Right atrium auricular region (tissue), 2 donors: ENCODE results near the gene TMEM219. TPM values are rescaled to one million over a fixed set of nuclear protein-coding genes. Genes with fewer than 3 reads are reported as not detected.

ENCODE experiments used
- total RNA-seq, 2 donors: library from RNA; depleted of rRNA; stranded (reverse); fragments of >200 nt; gene quantifications; one replicate each; pipeline ENCODE4 v1.1.0, GENCODE V29; 2016

Gene TMEM219
- total RNA-seq, 2 donors from 2014 or later = 100 to 107 TPM

Other genes with a start within 250 kb of the TMEM219 start
- under 1 TPM; 0.52 to 0.90 TPM for gene C16orf54, start 216.1 kb upstream of the TMEM219 start, total RNA-seq
- not detected for gene ZG16, start 183.8 kb upstream of the TMEM219 start, total RNA-seq
- gene KIF22, start 171.3 kb upstream of the TMEM219 start, total RNA-seq = 10 to 100 TPM; 10.1 to 17.1 TPM
- gene MAZ, start 155.6 kb upstream of the TMEM219 start, total RNA-seq = 10 to 100 TPM; 33.0 to 86.6 TPM
- gene PRRT2, start 149.9 kb upstream of the TMEM219 start, total RNA-seq = under 1 TPM; 0.51 to 0.52 TPM
- gene PAGR1, start 145.9 kb upstream of the TMEM219 start, total RNA-seq = 10 to 100 TPM; 23.5 to 27.3 TPM
- 10 to 100 TPM; 44.4 to 77.9 TPM for gene MVP, start 141.6 kb upstream of the TMEM219 start, total RNA-seq
- gene CDIPT, start 98.9 kb upstream of the TMEM219 start, total RNA-seq = 100 to 1,000 TPM; 135 to 138 TPM
- gene SEZ6L2, start 62.5 kb upstream of the TMEM219 start, total RNA-seq = 1 to 10 TPM; 2.6 to 4.6 TPM
- gene ASPHD1, start 61.6 kb upstream of the TMEM219 start, total RNA-seq = 1 to 10 TPM; 1.5 to 3.2 TPM
- 1 to 10 TPM; 6.4 to 6.5 TPM for gene KCTD13, start 35.9 kb upstream of the TMEM219 start, total RNA-seq
- gene TAOK2, start 11.8 kb downstream of the TMEM219 start, total RNA-seq = 10 to 100 TPM; 29.1 to 36.7 TPM
- 10 to 100 TPM; 10.3 to 11.4 TPM for gene HIRIP3, start 33.5 kb downstream of the TMEM219 start, total RNA-seq
- 100 to 1,000 TPM in 1 of 2 donors, 10 to 100 TPM in 1; 33.4 to 117 TPM for gene INO80E, start 34.2 kb downstream of the TMEM219 start, total RNA-seq
- gene DOC2A, start 48.9 kb downstream of the TMEM219 start, total RNA-seq = not detected
- not detected for gene C16orf92, start 61.1 kb downstream of the TMEM219 start, total RNA-seq
- gene TLCD3B, start 69.2 kb downstream of the TMEM219 start, total RNA-seq = not detected
- 1,000 to 10,000 TPM; 2,869 to 3,626 TPM for gene ALDOA, start 103.7 kb downstream of the TMEM219 start, total RNA-seq
- gene PPP4C, start 113.9 kb downstream of the TMEM219 start, total RNA-seq = 10 to 100 TPM; 23.2 to 32.7 TPM
- under 1 TPM in 1 of 2 donors, not detected in 1; 0.43 TPM for gene TBX6, start 129.8 kb downstream of the TMEM219 start, total RNA-seq
- 100 to 1,000 TPM; 129 to 140 TPM for gene YPEL3, start 134.1 kb downstream of the TMEM219 start, total RNA-seq
- 1 to 10 TPM in 1 of 2 donors, not detected in 1; 1.7 TPM for gene GDPD3, start 151.5 kb downstream of the TMEM219 start, total RNA-seq
- 10 to 100 TPM; 27.9 to 76.6 TPM for gene MAPK3, start 161.1 kb downstream of the TMEM219 start, total RNA-seq
- 10 to 100 TPM in 1 of 2 donors, 1 to 10 TPM in 1; 5.4 to 18.6 TPM for gene CORO1A, start 221.5 kb downstream of the TMEM219 start, total RNA-seq
- 100 to 1,000 TPM; 143 to 187 TPM for gene BOLA2B, start 231.6 kb downstream of the TMEM219 start, total RNA-seq
- gene SLX1A, start 231.8 kb downstream of the TMEM219 start, total RNA-seq = 10 to 100 TPM; 25.1 to 36.3 TPM
- gene SULT1A3, start 237.2 kb downstream of the TMEM219 start, total RNA-seq = 1 to 10 TPM; 2.0 to 7.4 TPM